RPMI7951 (cell line): ENCODE results near the gene RAP2A. TPM values are rescaled to one million over a fixed set of nuclear protein-coding genes. Genes with fewer than 3 reads are reported as not detected.

ENCODE experiments used
- DNase-seq: peaks from one replicate; pipeline ENCODE4 v3.0.0-alpha.2; 2012; ENCODE audit warnings: low read depth
- total RNA-seq: library from RNA; depleted of rRNA; stranded (reverse); fragments of >200 nt; shearing (Covaris generic); gene quantifications from 2 replicates; pipeline ENCODE4 v1.2.3, GENCODE V29; 2014

The RAP2A gene
- total RNA-seq, 1 experiment from 2014 or later = 28.2 TPM

- DNase-seq = no peak
Observed at GRCh38 chr13:97448503-97449251, 14.7 kb downstream of the RAP2A start.

DNA sequence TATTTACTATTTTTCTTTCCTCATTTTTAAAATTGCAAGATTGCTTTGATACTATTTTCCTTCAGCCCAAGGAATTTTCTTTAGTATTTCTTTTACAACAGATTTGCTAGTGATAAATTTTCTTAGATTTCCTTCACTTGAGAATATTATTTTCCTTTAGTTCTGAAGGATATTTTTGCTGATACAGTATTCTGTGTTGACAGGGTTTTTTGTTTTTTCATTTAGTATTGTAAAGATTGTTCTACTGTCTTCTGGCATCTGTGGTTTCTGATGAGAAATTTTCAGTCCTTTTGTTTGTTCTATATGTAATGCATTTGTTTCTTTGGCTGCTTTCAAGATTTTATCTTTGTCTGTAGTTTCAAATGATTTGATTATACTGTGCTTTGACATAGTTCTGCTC is 20.7 kb downstream of the RAP2A start:
- no peak for DNase-seq

GRCh38 chr13:97456047-97456446 is 22.1 kb downstream of the RAP2A start:
- no peak for DNase-seq

- no peak for DNase-seq
Observed at GRCh38 chr13:97459215-97459777, 25.3 kb downstream of the RAP2A start.

- no peak for DNase-seq
Observed at GRCh38 chr13:97460004-97460775, 26.2 kb downstream of the RAP2A start.

GRCh38 chr13:97460853-97461252 is 26.9 kb downstream of the RAP2A start:
- no peak for DNase-seq

DNA sequence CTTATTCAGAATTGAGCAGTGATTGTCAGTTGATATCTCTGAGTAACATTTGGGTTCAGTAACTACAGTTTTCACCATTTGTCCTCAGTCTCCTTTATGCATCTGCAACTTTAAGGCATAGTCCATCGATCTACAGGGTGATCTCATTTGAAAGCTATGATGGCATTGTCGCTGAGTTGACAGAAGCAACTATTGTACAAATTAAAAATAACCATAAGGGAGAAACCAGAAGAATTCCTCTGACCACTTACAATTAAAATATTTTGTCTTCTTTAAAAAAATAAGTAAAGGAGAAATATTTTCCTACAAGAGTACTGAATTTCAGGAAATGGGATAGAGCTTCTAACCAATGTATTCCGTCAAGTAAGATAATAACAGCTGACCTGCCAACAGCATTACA is 30.6 kb downstream of the RAP2A start:
- no peak for DNase-seq

GRCh38 chr13:97466722-97467121 is 32.8 kb downstream of the RAP2A start:
- no peak for DNase-seq

DNA sequence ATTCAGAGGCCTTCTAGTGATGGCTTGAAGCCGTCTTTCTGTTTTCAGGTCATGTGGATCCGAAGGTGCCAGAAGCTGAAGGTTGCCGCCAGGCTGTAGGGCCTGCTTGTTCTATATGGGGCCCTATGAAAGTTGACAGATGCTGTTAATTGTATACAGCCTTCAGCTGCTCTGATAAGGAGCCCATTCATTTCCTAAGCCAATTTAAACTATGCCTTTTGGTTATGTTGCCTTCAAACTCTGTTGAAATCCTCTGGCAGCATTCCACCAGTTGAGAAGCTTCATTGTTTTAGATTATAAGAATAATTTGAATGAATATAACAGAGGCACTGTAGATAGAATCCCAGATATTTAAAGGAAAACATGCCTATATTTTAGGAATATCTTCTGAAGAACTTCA is 34.4 kb downstream of the RAP2A start:
- DNase-seq = peak; percentile 23

DNA sequence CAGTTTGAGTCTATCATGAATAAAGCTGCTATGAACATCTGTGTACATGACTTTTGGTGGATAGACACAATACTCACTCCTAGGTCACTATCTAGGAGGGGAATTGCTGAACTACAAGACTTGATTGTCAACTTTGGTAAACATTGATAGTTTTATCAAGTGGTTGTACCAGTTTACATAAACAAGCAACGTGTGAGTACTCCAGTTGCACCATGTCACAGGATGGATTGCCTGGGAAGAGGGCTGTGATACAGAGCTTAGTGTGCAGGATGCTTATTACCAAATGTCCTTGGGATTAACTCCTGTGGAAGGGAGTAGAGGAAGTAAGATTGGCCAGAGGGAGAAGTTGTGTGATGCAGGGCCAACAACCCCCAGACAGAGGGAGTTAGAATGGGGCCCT is 37.7 kb downstream of the RAP2A start:
- no peak for DNase-seq

DNA sequence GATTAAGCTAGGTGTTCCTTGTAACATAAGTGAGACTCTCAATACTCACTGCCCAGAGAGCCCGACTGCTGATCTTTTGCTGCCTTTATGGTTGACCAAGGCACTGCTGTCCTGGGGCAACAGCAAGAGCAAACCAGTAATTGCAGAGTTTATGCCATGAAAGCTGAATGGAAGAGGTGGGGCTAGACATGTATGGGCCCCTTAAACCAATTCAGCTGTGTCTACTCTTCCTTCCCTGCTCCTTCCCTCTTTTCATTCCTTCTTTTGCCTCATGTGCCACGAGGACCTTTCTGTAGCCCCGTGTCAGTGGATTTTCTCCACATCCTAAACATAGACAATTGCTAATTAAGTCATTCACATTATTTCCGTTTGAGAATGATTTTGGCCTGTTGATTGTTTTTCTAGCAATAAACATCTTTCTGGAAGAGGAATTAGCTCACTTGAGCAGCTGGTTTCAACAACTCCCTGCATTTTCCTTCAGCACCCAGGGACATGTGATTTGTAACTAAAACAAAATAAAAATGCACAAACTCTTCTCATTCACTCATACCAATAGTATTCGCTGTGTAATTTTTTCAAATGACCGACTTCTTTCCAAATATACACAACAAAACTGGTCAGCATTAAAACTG is 40.5 kb downstream of the RAP2A start:
- no peak for DNase-seq

DNA sequence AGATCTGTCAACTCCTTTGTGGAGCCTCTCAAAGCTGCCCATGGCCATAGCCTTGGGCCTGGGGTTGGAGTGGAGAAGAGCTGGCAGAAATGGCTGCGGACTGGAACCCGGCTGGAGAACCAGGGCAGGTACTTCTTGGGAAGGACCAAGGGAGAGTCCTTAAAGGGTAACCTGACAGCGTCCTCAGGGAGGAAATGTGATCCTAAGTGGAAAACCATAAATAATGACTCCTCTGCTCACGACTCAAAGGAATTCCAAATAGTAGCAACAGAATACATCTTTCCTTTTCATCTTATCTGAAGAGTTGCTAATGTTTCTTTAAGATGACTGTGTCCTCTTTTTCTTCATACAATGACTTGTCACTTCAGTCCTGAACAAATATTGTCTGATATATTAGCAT is 41.0 kb downstream of the RAP2A start:
- no peak for DNase-seq

GRCh38 chr13:97477844-97478243 is 43.9 kb downstream of the RAP2A start:
- no peak for DNase-seq

DNA sequence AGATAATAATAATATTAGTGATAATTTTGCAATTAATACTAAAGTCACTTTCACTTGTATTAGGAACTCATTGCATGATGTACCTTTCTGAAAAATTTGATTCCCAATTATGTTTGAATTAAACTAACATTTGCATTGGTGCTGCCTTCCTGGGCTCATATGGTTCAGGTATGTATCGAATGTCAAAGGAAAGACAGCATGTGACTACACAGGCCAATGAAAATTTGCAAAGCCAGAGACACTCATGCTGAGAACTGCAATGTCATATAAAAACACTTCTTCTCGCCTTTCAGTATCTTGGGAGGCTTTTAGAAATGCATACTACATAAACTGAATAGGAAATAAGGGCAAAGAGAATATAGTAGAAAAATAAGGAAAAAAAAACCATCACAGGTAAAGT is 44.3 kb downstream of the RAP2A start:
- no peak for DNase-seq

DNA sequence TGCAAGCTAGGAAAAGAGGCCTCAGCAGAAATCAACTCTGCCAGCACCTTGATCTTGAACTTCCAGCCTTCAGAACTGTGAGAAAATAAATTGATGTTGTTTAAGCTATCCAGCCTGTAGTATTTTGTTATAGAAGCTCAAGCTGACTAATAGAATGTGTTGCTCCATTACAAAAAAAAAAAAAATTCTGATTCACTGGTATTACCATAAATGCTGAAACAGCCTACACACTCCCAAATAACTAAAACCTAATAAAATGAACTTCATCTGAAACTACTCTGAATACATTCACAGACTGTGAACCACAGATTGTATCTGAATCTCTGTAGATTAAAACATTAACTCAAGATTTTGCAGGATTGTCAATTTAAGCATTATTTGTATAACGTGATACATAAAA is 49.5 kb downstream of the RAP2A start:
- DNase-seq = no peak

- no peak for DNase-seq
Observed at GRCh38 chr13:97484301-97484700, 50.3 kb downstream of the RAP2A start.

DNA sequence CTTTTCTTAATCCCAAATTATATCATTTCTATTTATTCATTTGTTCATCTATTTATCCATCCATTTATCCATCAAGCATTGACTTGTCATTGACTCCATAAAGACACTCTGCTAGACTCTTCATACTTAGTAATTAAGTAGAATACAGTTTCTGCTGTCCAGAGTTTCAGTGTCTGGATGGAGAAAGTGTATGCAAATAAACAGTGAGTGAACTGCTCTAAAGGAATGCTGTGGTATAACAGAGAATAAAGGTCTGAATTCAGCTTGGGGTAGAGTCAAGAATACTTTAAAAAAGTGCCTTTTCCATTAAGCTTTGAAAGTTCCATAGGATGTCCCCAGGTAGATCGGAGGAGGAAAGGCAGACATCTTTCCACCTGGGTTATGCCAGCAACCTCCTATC is 51.4 kb downstream of the RAP2A start:
- no peak for DNase-seq

DNA sequence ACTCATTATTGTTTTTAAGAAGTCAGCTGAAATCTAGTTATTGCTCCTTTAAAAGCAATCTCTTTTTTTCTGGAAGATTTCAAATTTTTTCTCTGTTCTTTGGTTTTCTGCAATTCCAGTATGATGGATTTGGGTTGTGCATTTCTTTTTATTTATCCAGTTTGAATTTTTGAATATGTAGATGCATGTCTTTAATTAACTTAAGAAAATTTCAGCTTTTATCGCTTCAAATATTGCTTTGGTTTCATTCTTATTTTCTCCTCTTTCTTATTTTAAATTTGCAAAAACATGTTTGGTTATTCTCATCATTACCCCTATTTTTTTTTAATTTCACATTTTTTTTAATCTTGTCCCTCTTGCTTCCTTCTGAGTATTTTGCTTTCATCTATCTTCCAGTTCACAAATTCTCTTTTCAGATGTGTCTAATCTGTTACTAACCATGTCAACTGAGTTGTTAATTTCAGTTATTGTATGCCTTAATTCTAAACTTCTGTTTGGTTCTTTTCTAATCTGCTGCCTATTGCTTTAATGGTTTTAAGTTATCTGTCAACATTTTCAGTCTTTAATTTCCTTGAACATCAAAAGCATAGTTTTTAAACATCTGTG is 56.8 kb downstream of the RAP2A start:
- no peak for DNase-seq

DNA sequence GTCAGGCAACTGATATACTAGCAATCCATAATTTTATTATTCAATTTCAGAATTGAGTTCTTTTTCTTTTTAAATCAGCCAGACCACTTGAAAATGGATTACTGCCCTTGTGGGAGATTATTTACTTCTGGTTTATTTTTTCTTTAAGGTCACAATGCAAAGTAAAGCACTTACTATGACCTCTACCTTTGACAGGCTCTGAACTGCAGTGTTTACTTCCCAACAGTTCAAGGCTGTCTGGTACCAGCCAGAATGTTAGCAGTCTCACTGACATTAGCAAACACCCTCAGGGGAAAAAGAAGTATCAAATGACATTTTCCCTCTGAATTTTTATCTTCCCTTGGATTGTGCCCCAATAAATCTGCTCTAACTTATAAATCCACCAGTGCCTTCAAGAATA is 57.5 kb downstream of the RAP2A start:
- no peak for DNase-seq

GRCh38 chr13:97492257-97492656 is 58.3 kb downstream of the RAP2A start:
- DNase-seq = no peak

- no peak for DNase-seq
Observed at GRCh38 chr13:97492684-97493371, 58.9 kb downstream of the RAP2A start.

DNA sequence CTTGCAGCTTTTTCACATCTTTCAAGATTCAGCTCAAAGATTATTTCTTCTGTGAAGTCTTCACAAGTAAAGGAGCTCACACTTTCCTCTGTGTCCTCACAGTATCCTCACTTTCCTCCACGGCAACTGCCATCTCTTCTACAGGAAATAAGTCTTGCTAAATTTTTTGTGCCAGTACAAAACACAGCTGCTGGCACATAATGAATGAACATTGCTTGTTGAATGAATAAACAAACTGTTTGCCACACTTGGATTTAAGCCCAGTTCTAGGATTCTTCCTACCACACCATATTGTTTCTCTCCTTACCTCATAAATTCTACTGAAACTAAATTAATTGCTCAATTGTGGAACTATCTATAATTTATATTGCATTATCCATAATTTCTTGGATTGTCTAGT is 59.5 kb downstream of the RAP2A start:
- DNase-seq = no peak
